H1 (cell line): ENCODE data around the gene RUNX1.

Experiments
- BRCA1 ChIP-seq: IDR thresholded peaks from 2 replicates; pipeline ENCODE4 v1.6.1; 2012; ENCODE audit warnings: low read depth, low read length, improper control_type of control experiment
- CEBPB ChIP-seq: IDR thresholded peaks from 2 replicates; pipeline ENCODE4 v1.6.1; 2012; ENCODE audit warnings: low read depth, low read length
- CREB1 ChIP-seq: IDR thresholded peaks from 2 replicates; pipeline ENCODE4 v1.6.1; 2012; ENCODE audit warnings: inconsistent platforms
- CTCF ChIP-seq, 3 experiments: IDR thresholded peaks; 1 replicate in 2 of 3; 2 replicates in 1 of 3; pipeline versions ENCODE4 v1.5.1 to v1.6.1; 2011; ENCODE audit warnings: low read length in 3 of 3, mild to moderate bottlenecking in 3 of 3, inconsistent platforms in 2 of 3, low read depth in 1 of 3, moderate library complexity in 1 of 3; ENCODE audit not compliant: insufficient read depth in 1 of 3; ENCODE audit errors: control extremely low read depth in 1 of 3
- EGR1 ChIP-seq: IDR thresholded peaks from 2 replicates; pipeline ENCODE4 v1.6.1; 2011; ENCODE audit warnings: low read depth, low read length, borderline replicate concordance
- POLR2A ChIP-seq, 2 experiments: IDR thresholded peaks; 1 replicate in 1 of 2; 2 replicates in 1 of 2; pipeline ENCODE4 v1.6.1; 2011; ENCODE audit warnings: low read depth in 2 of 2, low read length in 2 of 2, mild to moderate bottlenecking in 2 of 2; ENCODE audit errors: control extremely low read depth in 1 of 2
- POLR2AphosphoS5 ChIP-seq: IDR thresholded peaks from 2 replicates; pipeline ENCODE4 v1.6.1; 2011; ENCODE audit warnings: low read depth, low read length
- RAD21 ChIP-seq, 2 experiments: IDR thresholded peaks in 1 of 2; conservative IDR thresholded peaks in 1 of 2; 2 replicates each; pipeline ENCODE4 v1.6.1; 2011; ENCODE audit warnings: low read depth in 2 of 2, low read length in 2 of 2, improper control_type of control experiment in 1 of 2, inconsistent platforms in 1 of 2, mild to moderate bottlenecking in 1 of 2, moderate library complexity in 1 of 2
- RNF2 ChIP-seq: fragments of 200-900, 300-1000 bp; sonication (generic); IDR thresholded peaks from 2 replicates; pipeline ENCODE4 v1.7.1; 2016; ENCODE audit warnings: borderline replicate concordance, low read depth, mild to moderate bottlenecking, antibody characterized with exemption, low read length; ENCODE audit not compliant: poor library complexity, severe bottlenecking; ENCODE audit errors: missing control alignments
- SIN3A ChIP-seq, 2 experiments: IDR thresholded peaks in 1 of 2; conservative IDR thresholded peaks in 1 of 2; 2 replicates each; pipeline ENCODE4 v1.6.1; 2011 to 2012; ENCODE audit warnings: low read length in 2 of 2, improper control_type of control experiment in 1 of 2, low read depth in 1 of 2, mild to moderate bottlenecking in 1 of 2
- SIRT6 ChIP-seq: IDR thresholded peaks from one replicate; pipeline ENCODE4 v1.7.1; 2012; ENCODE audit warnings: low read length, inconsistent platforms
- TAF1 ChIP-seq: IDR thresholded peaks from 2 replicates; pipeline ENCODE4 v1.6.1; 2011; ENCODE audit warnings: mild to moderate bottlenecking, low read depth, low read length
- USF2 ChIP-seq: IDR thresholded peaks from 2 replicates; pipeline ENCODE4 v1.6.1; 2011; ENCODE audit warnings: low read length, improper control_type of control experiment

GRCh38 chr21:34999397-34999941, 49.6 kb downstream of the RUNX1 start:
- TF ChIP-seq POLR2A (IDR thresholded peaks at IDR 0.05; ENCODE audit: control extremely low read depth in 1 of 2, low read depth in 2 of 2, low read length in 2 of 2): no peak
- no peak for TF ChIP-seq USF2
- TF ChIP-seq SIN3A (conservative IDR thresholded peaks at IDR 0.05 in 1 of 2, IDR thresholded peaks at IDR 0.05 in 1 of 2; ENCODE audit: low read depth in 1 of 2, low read length in 2 of 2): no peak
- no peak for TF ChIP-seq RNF2
- no peak for TF ChIP-seq EGR1
- no peak for TF ChIP-seq POLR2AphosphoS5
- TF ChIP-seq CTCF (IDR thresholded peaks at IDR 0.05; ENCODE audit: control extremely low read depth in 1 of 3, insufficient read depth in 1 of 3, low read depth in 1 of 3, low read length in 3 of 3): no peak
- TF ChIP-seq TAF1: no peak
- no peak for TF ChIP-seq SIRT6
- TF ChIP-seq BRCA1: no peak
- TF ChIP-seq RAD21 (IDR thresholded peaks at IDR 0.05 in 1 of 2, conservative IDR thresholded peaks at IDR 0.05 in 1 of 2; ENCODE audit: low read depth in 2 of 2, low read length in 2 of 2): no peak
- TF ChIP-seq CEBPB: no peak
- TF ChIP-seq CREB1: no peak
